ENCODE data around the gene ODC1.
"Not testable (repeated sequence)": the region's sequence is repeated elsewhere in the genome, so short reads cannot be mapped to it uniquely, and the experiment has no call there.

The ODC1 gene

GRCh38 chr2:10478916-10479315 lies 30.8 kb upstream of the ODC1 start:
- DNase-seq (ENCODE audit: low read depth in 4 of 4, low spot score in 1 of 4), result no peak

DNA sequence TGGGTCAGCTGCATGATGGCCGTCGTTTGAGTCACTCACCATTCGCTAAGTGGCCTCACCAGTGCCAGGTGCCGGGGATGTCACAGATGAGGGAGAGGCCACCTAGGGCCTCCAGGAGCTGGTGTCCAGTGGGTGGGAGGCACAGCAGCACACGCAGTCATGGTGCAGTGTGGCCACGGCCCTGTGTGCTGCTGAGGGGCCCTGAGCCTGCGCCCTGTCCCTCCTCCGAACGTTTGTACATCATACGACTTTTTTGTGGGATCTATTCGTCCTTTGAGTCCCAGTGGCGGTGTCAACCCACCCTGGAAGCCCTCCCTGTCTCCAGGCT lies 30.1 kb upstream of the ODC1 start:
- DNase-seq (ENCODE audit: low read depth in 4 of 4, low spot score in 1 of 4), result no peak

DNA sequence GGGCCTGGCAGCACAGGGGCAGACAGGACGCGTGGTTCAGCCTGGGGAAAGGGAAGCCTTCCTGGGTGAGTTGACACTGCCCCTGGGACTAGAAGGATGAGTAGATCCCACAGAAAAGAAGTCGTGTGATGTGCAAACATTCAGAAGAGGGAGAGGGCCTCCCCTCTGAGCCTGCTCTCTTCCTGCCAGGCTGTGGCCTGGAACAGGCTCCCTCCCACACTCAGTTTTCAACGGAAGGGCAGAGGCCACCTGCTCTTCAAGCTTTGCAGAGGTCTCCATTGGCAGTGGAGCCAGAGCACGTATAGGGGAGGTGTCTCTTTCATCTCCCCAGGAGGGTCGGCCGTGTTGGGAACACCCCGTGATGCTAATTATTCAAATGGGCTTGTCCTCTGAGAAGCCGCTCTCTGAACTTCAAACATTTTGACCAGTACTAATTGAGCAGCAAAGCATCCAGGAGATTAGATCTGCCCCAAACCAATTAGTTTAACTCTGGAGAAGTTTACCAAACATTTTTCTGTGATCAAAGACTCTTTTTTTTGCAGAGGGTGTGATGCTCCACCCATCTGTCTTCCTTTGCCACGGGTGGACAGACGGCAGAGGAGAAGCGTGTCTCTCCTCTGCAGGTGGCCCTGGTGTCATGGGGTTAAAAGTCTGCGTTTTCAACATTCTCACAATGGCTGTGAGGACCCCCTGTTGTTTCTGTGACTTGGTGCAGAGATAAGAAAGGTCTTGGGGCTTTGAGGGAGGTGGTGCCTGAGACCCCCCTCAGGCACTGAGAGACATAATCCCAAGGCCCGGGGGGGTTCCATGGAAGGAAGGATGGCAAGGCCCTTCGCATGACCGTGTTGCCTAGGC lies 29.5 kb upstream of the ODC1 start:
- DNase-seq (ENCODE audit: low read depth in 4 of 4, low spot score in 1 of 4), result no peak

DNA sequence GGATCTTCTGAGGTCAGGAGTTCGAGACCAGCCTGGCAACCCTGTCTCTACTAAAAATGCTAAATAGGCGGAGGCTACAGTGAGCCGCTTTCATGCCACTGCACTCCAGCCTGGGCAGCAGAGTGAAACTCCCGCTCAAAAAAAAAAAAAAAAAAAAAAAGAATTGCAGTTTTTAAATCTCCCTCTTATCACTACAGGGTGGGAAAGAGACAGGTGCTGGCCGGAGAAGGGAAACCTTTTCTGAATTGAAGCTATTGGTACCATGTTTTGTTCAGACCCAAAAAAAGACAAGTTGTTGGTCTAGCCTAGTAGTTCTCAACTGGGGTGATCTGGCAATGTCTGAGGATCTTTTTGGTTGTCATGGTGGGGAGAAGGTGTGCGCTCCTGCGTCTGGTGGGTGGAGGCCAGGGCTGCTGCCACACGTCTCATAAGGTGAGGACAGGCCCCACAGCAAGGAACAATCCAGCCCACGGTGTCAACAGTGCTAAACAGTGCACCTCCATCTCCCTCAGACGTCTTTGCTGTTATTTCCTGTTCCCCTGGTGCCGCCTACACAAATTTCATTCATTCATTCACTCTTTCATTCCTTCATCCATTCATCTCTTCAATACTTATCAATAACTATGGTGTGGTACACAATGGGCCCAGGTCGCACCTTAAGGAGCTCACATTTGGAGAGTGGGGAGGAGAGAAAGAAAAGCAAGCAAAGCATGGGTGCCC lies 28.8 kb upstream of the ODC1 start:
- DNase-seq (ENCODE audit: low read depth in 4 of 4, low spot score in 1 of 4), result no peak

- no peak for DNase-seq (ENCODE audit: low read depth in 4 of 4, low spot score in 1 of 4)
These were observed 27.9 kb upstream of the ODC1 start for GRCh38 chr2:10475811-10476660.

- no peak for DNase-seq (ENCODE audit: low read depth in 4 of 4, low spot score in 1 of 4)
These were observed 27.1 kb upstream of the ODC1 start for GRCh38 chr2:10475221-10475722.

- DNase-seq (ENCODE audit: low read depth in 4 of 4, low spot score in 1 of 4), result no peak
These were observed 25.1 kb upstream of the ODC1 start for GRCh38 chr2:10473121-10473756.

DNA sequence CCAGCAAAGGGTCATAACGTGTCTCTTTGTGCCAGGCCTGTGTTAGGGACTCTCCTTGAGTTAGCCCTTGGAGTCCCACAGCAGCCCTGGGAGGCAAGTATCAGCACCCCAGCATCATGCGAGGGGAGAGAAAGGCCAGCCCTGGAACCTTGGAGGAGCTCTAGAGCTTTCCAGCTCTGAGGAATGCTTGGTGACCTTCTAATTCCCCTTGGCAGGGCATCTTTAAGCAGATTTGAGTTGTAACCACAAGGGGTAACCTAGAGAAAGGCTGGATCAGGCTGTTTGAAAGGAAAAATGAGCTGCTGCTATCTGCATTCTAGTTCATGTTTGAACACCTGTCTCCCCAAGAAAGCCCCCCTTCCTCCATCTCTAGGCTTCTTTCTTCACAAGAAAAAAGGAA lies 23.8 kb upstream of the ODC1 start:
- no peak for DNase-seq (ENCODE audit: low read depth in 4 of 4, low spot score in 1 of 4)

DNA sequence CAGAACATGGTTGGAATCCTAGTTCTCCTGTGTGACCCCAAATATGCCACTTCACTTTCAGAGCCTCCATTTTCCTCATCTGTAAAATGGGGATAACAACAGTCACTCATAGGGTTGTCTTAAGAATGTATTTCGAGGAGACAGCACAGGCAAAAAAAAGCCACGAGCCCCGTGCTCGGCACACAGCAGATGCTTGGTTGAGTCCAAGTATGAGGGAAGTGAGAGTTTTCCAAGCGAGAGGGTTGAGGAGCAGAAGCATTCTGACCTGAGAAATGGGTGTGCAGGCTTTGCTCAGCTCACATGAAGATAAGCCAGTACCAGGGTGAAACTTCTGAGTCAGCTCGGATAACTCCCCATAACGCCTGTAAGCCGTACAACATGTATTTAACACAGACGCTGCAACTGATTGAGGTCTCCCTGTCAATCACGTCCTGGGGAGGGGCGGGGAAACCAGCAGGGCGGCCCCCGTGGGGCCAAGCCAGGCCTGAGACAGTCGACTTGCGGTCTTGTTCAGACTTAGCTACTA lies 23.0 kb upstream of the ODC1 start:
- no peak for DNase-seq (ENCODE audit: low read depth in 4 of 4, low spot score in 1 of 4)

DNA sequence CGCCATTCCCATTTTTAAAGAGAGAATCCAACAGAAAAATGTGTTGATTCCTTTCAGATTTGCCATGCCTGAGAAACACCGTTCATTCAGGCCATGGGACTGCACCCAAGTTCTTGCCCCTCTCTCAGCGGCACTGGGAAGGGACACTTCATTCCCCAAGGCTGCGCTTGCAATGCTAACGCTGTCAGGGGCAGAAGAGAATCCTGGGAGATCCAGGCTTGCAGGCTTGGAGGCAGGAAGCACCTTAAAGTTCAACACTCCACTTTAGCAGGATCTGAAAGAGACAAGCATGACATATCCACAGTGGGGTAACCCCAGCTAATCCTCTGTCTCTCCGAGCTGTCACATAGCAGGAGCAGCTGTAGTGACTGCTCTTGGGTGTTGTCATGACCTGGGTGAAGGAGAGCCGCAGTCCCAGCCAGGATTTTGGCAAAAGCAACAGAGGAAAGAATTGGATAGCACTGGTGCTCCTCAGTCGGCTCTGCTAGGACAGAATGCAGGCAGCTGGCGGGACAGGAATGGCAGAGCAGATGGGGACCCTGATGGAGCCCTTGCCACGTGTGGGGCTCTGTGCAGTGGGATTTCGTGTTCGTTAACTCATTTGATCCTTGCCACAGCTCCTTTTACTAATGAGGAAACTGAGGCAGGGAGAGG lies 22.0 kb upstream of the ODC1 start:
- no peak for DNase-seq (ENCODE audit: low read depth in 4 of 4, low spot score in 1 of 4)

DNA sequence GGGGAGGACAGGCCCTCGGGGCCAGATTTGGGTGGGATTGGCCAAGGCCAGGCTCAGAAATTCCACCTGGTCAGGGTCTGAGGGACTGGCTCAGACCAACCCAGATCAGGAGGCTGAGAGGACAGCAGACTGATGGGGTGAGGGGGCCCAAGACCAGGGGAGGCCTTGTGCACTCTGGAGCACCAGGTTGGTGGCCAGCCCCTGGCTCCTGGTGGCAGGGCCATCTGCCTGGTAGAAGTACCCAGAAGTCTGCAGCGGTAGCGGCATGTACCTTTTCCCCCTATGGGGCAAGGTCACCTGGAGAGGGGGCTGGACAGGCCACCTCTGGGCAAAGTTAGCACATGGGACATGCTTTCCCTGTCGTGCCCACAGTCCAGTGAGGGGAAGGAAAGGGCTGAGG lies 21.2 kb upstream of the ODC1 start:
- DNase-seq (ENCODE audit: low read depth in 4 of 4, low spot score in 1 of 4), result no peak

- no peak for DNase-seq (ENCODE audit: low read depth in 4 of 4, low spot score in 1 of 4)
These were observed 19.3 kb upstream of the ODC1 start for GRCh38 chr2:10467401-10467800.

DNA sequence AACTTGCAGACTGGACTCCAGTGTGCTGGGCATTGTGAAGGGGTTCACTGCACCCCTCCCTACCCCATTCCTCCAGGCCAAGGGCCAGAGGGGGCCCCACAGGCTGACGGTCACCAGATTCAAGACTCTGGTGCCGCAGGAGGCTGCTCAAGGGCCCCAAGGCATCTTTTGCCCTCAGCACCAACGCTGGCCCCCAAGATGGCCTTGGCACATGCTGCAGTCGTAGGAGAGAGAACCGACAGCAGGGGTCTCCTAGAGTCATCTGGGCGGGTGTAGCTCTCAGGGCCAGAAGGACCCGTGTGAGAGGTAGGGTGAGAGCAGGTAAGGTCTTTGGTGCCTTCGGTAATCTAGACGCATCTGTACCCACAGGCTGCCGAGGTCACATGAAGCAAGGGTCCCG lies 18.7 kb upstream of the ODC1 start:
- DNase-seq (ENCODE audit: low read depth in 4 of 4, low spot score in 1 of 4), result no peak

DNA sequence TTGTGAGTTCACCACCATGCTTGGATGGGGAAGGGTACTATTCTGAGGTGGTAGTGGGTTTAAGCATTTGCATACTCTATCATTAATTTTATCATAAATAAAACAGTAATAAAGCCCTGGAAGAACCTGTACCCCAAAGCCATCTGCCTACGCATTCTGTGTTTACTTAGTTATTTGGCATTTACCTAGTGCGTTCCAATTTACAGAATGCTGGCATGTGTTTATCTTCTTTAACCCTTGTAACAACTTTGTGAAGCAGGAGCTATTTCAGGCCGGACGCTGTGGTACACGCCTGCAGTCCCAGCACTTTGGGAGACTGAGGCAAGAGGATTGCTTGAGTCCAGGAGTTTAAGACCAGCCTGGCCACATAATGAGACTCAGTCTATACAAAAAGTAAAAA lies 17.8 kb upstream of the ODC1 start:
- DNase-seq (ENCODE audit: low read depth in 4 of 4, low spot score in 1 of 4), result no peak

- no peak for DNase-seq (ENCODE audit: low read depth in 4 of 4, low spot score in 1 of 4)
These were observed 14.3 kb upstream of the ODC1 start for GRCh38 chr2:10462178-10463083.

GRCh38 chr2:10460366-10460796 lies 12.3 kb upstream of the ODC1 start:
- DNase-seq (ENCODE audit: low read depth in 4 of 4, low spot score in 1 of 4), result no peak

DNA sequence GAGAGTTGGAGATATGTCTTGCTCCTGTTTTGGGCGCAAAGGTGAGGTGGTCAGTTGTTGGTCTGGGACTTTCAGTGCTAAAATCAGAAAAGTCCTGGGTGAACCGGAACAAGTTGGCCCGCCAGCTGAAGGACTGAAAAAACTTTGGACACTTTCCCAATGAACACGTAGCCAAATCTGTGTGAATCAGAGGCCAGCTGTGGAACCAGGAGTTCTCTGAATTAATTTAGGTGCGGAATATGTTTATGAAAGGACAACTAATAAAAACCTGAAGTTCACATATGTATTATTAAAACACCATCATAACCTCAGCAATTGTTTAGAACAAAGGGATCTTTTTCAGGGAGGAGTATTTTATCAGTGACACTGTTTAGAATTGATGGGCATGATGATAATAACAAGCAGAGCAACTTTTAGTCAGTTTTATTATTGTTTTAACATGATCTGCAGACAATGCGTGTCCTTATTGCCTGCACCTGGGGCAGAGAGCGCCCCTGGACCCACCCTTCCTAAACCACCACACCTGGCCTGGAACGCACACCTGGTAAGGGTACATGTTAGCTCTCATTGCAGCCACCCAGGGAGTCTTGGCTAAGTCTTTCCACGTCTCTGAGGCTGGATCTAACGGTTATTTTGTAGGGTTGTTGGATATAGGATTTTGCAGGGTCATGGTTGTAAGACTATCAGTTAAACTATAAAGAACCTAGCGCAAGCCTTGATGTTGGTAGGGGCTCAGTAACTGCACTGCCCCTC lies 9.9 kb upstream of the ODC1 start:
- no peak for DNase-seq (ENCODE audit: low read depth in 4 of 4, low spot score in 1 of 4)

DNA sequence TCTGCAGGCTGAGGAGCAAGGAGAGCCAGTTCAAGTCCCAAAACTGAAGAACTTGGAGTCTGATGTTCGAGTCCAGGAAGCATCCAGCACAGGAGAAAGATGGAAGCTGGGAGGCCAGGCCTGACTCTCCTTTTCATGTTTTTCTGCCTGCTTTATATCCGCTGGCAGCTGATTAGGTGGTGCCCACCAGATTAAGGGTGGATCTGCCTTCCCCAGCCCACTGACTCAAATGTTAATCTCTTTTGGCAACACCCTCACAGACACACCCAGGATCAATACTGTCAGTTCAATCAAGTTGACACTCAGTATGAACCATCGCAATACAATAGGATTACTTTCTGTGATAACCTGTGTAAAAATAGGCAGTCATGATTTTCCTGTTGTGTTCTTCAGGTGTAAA lies 9.1 kb upstream of the ODC1 start:
- DNase-seq (ENCODE audit: low read depth in 4 of 4, low spot score in 1 of 4), result not testable (repeated sequence)

DNA sequence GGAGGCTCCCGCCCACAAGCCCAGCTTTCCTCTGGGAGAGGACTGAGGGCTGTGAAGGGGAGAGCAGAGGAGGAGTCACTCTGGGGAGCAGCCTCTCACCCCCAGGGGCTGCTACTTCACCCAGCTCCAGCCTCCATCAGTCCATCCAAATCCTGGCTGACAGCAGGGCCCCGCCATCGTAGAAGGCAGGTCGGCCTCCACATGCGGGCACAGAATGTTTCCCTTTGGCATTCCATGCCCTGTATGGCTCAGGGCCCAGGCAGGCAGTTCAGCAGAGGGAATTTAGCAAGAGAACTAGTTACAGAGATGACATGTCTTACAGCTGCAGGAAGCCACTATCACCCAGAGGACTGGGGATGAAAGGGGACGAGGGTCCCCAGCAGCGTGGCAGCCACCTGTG lies 6.4 kb upstream of the ODC1 start:
- DNase-seq (ENCODE audit: low read depth in 4 of 4, low spot score in 1 of 4), result no peak

Data from stimulated activated CD4-positive, alpha-beta T cell treated with anti-CD3 and anti-CD28 coated beads, Interleukin-1b, Interleukin-23, amount 100 ng/mL, for 24 hours (primary cell).